ENCODE data around the gene MAD1L1. TPM values are rescaled to one million over a fixed set of nuclear protein-coding genes. Genes with fewer than 3 reads are reported as not detected.

MAD1L1 gene
- total RNA-seq, 1 donor from 2014 or later: 56.2 TPM

DNA sequence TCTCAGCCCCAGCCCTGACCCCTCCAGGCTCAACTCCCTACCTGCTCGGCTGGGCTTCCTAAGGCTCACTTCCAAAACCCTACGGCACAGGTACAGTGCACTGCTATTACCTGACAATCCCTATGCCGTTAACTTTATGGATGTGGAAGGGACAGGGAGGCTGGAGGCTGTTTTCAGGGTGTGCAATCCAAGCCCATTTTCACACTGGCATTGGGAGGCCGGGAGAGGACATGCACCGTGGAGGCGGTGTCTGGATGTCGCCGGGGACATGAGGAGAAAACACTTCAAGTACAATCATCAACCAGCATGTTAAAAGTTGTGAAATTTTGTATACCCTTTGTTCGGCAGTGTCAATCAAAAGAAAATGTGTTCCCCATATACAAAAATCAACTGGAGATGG lies 80.1 kb downstream of the MAD1L1 start:
- no peaks in the 10 kb centered on the region for H3K27me3 Mint-ChIP-seq (ENCODE audit: insufficient read depth)
- H3K36me3 Mint-ChIP-seq (ENCODE audit: low read depth): peaks cover 2% of the 10 kb centered on the region
- H3K4me3 Mint-ChIP-seq: no peak overlapping the region
- H3K9me3 Mint-ChIP-seq: no peaks in the 10 kb centered on the region
- intact Hi-C loops (cut with micrococcal nuclease): no loop called here
- no peaks in the 10 kb centered on the region for H3K4me1 Mint-ChIP-seq (ENCODE audit: low read depth)
- no peak for DNase-seq (ENCODE audit: low spot score)
- H3K27ac Mint-ChIP-seq: no peak overlapping the region

DNA sequence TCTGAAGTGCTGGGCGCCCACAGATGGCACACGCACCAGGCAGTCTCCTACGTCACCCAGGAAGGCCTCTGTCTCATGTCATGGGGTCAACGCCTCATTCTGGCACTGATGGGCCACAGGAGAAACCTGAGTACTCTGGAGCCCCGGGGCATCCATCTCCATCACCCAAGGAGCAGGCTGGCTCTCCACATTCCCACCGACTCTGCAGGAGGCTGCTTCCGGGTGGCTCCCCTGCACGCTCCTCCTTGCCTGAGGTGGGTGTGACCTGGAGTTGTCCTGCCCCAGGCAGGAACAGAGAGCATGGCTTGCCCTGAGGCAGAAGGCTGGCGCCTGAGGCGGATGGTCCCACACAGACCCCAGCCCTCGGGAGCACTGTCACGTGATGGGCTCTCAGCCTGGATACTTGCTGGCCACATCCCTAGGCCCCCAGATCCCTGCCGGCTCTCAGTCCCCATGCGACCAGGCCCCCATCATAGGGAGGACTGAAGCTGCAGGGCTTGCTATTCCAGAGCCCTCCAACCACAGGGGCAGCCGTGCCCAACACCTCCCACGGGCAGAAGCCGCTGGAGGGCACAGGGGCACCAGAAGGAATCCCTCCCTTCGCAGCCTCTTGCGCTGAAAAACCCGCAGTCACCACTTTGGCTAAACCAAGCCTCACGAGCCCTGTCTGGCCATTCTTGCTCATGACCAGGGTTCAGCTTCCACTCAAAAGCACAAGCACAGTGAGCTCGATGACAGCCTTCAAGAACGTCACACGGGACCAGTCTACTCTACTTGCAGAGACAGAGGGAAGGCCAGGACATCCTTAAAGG lies 80.7 kb downstream of the MAD1L1 start:
- intact Hi-C loops (cut with micrococcal nuclease): no loop called here
- Mint-ChIP-seq H3K27me3 (ENCODE audit: insufficient read depth) (no peaks in the 10 kb centered on the region), H3K4me3 (no peak overlapping the region), H3K36me3 (ENCODE audit: low read depth) (peaks cover 2% of the 10 kb centered on the region), H3K9me3 (no peaks in the 10 kb centered on the region), H3K27ac (no peak overlapping the region), H3K4me1 (ENCODE audit: low read depth) (no peaks in the 10 kb centered on the region)
- DNase-seq (ENCODE audit: low spot score): no peak

DNA sequence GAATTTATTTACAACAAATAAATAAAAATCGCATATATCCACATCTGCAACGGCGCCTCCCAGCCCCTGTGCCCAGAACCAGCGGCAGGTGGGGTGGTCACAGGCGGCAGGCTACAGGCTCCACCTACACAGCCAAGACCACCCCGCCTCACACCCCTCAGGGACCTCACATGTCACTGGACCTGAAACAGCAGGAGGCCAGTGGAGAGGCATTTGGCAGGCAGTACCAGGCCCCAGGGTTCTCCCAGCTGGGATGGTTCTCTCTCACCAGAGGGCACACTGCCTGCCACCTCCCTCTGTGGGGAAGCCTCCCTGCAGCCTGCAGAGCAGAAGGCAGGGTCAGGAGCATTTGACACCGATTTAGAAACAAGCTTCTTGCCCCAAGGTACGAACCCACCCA lies 81.5 kb downstream of the MAD1L1 start:
- H3K36me3 Mint-ChIP-seq (ENCODE audit: low read depth): peaks cover 2% of the 10 kb centered on the region
- intact Hi-C loops (cut with micrococcal nuclease): no loop called here
- no peak overlapping the region for H3K27ac Mint-ChIP-seq
- no peak for DNase-seq (ENCODE audit: low spot score)
- no peaks in the 10 kb centered on the region for H3K4me1 Mint-ChIP-seq (ENCODE audit: low read depth)
- H3K27me3 Mint-ChIP-seq (ENCODE audit: insufficient read depth): no peaks in the 10 kb centered on the region
- no peak overlapping the region for H3K4me3 Mint-ChIP-seq
- H3K9me3 Mint-ChIP-seq: no peaks in the 10 kb centered on the region

DNA sequence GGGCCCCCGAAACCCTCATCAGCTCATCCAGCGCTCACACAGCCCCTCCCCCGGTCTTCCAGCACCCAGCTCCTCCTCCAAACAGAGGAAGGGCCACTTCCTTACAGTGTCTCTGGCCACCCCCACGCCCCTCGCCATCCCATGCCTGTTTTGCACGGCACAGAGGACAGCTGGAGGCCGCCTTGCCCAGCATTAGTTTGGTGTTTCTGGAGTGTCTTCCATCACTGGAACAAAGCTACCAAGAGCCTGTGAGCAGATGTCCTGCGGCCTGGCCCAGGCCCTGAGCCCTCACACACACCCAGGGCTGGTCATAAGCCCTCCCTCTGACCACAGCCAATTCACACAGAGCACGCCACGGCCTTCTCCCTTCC lies 82.3 kb downstream of the MAD1L1 start:
- no peak overlapping the region for H3K27ac Mint-ChIP-seq
- intact Hi-C loops (cut with micrococcal nuclease): no loop called here

DNA sequence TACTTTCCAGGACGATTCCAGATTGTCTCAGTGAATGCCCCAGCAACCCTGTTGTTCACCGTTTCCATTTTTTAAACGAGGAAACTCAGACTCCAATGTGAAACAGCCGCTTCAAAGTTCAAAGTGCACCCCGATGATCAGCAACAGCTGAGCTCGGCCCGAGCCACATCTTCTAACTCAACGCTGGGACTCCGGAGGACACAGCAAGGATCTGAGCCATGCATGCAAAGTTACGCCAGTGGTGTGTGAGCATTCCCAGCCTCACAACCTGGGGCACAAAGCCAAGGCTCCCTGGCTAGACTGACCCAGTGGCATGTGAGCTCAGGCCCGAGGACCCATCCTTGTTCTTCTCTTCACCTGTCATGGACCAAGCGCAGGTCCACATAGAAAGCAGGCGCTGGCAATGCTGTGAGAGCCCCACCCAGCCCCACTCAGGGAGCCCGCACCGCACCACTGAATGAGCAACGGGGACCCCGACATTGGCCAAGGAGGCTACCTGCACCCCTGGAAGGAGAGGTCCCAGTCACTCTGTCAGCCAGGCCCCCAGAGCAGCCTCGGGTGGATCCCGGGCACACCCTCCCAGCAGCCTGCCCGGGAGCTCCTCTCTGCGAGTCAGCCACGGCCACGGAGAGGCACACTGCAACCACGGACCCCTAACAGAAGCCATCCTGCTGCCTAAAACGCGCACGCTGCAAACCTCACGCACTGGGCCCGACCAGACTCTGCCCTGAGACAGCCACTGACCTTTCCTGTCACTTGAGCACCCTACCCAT lies 82.9 kb downstream of the MAD1L1 start:
- peaks cover 2% of the 10 kb centered on the region for H3K36me3 Mint-ChIP-seq (ENCODE audit: low read depth)
- H3K27ac Mint-ChIP-seq: no peak overlapping the region
- DNase-seq (ENCODE audit: low spot score): no peak
- no peaks in the 10 kb centered on the region for H3K27me3 Mint-ChIP-seq (ENCODE audit: insufficient read depth)
- intact Hi-C loops (cut with micrococcal nuclease): no loop called here
- H3K4me3 Mint-ChIP-seq: no peak overlapping the region
- no peaks in the 10 kb centered on the region for H3K9me3 Mint-ChIP-seq
- H3K4me1 Mint-ChIP-seq (ENCODE audit: low read depth): no peaks in the 10 kb centered on the region

More for the DNA sequence above, 82.3 kb downstream of the MAD1L1 start:
- no peak for DNase-seq (ENCODE audit: low spot score)
- no peaks in the 10 kb centered on the region for H3K27me3 Mint-ChIP-seq (ENCODE audit: insufficient read depth)
- H3K4me3 Mint-ChIP-seq: no peak overlapping the region
- H3K4me1 Mint-ChIP-seq (ENCODE audit: low read depth): no peaks in the 10 kb centered on the region
- no peaks in the 10 kb centered on the region for H3K9me3 Mint-ChIP-seq
- peaks cover 2% of the 10 kb centered on the region for H3K36me3 Mint-ChIP-seq (ENCODE audit: low read depth)

DNA sequence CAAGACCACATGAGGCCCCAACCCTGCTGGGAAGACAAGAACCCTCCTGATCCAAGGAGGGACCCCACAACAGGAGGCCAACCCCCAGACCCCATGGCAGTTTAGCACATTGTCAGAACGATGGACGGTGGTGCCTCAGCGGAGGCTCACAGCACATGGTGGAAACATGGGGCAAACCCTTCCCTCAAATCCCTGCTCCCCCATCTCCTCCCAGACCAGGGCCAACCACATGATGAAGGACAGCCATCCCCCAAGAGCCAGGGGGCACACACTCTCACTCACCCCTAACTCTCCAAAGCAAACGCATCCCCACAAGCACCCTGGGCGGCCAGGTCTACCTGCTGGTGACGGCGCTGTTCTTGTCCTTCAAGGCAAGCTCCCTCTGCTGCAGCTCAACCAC lies 83.9 kb downstream of the MAD1L1 start:
- no peaks in the 10 kb centered on the region for H3K9me3 Mint-ChIP-seq

DNA sequence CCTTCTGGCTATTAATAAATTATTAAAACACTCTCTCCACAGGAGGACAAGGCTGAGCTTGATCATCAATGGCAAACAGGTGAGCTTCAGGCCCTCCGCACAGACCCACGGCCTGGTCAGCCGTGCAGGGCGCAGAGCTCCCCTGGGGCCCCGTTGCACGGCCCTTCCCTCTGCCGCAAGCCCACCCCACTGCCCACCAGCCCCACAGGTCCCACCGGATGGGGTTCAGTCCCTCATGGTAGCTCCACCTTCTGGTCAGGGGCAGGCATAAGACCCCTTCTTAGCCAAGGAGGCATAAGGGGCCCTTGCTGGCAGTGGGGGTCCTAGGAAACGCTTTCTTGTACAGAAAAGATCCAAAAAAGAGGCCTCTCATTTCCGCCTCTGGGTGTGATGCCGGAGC lies 84.6 kb downstream of the MAD1L1 start:
- no peaks in the 10 kb centered on the region for H3K9me3 Mint-ChIP-seq
- no peak for DNase-seq (ENCODE audit: low spot score)
- no peaks in the 10 kb centered on the region for H3K27me3 Mint-ChIP-seq (ENCODE audit: insufficient read depth)
- intact Hi-C loops (cut with micrococcal nuclease): no loop called here
- H3K36me3 Mint-ChIP-seq (ENCODE audit: low read depth): peaks cover 2% of the 10 kb centered on the region
- H3K4me1 Mint-ChIP-seq (ENCODE audit: low read depth): no peaks in the 10 kb centered on the region
- H3K4me3 Mint-ChIP-seq: no peak overlapping the region
- no peak overlapping the region for H3K27ac Mint-ChIP-seq

More for the DNA sequence above, 83.9 kb downstream of the MAD1L1 start:
- intact Hi-C loops (cut with micrococcal nuclease): no loop called here
- no peak overlapping the region for H3K4me3 Mint-ChIP-seq
- peaks cover 2% of the 10 kb centered on the region for H3K36me3 Mint-ChIP-seq (ENCODE audit: low read depth)
- no peak overlapping the region for H3K27ac Mint-ChIP-seq
- no peaks in the 10 kb centered on the region for H3K4me1 Mint-ChIP-seq (ENCODE audit: low read depth)
- DNase-seq (ENCODE audit: low spot score): no peak
- H3K27me3 Mint-ChIP-seq (ENCODE audit: insufficient read depth): no peaks in the 10 kb centered on the region

DNA sequence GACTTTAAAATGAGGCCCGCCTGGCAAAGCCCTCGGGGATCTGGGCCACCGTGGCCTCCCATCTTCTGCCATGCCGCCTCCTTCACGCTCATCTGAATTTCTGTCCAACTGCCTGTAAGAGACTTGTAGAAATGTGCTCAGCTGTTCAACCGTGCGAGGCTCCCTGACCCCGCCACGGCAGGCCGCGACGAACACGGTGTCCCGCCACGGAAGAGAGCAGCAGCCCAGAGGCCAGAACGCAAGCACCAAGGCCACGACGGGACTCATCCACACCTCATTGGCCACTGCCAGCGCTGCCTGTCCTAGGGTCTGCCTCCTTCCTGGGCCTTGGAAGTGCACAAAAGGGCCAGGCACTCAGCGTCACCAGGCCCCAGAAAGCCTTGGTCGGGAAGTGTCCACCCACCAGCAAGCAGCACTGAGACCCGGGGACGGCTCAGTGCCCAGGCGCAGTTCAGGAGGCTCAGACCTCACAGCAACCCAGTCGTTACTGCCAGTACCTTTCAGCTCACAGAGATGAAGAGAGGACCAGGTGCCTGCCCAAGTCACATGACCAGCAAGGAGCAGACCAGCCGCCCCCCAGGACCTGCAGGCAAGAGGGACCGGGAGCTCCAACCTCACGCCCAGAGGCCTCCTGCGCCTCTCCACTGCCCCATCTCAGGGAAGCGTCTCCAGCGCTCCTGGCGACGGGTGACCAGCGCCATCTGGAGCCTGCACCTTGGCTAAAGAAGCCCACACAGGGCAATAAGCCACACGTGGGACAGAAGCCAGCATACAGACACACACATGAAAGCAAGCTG lies 85.9 kb downstream of the MAD1L1 start:
- no peak overlapping the region for H3K27ac Mint-ChIP-seq
- H3K4me1 Mint-ChIP-seq (ENCODE audit: low read depth): no peaks in the 10 kb centered on the region
- no peaks in the 10 kb centered on the region for H3K27me3 Mint-ChIP-seq (ENCODE audit: insufficient read depth)
- no peak overlapping the region for H3K4me3 Mint-ChIP-seq
- no peak for DNase-seq (ENCODE audit: low spot score)
- no peaks in the 10 kb centered on the region for H3K9me3 Mint-ChIP-seq
- intact Hi-C loops (cut with micrococcal nuclease): no loop called here
- H3K36me3 Mint-ChIP-seq (ENCODE audit: low read depth): peaks cover 2% of the 10 kb centered on the region

DNA sequence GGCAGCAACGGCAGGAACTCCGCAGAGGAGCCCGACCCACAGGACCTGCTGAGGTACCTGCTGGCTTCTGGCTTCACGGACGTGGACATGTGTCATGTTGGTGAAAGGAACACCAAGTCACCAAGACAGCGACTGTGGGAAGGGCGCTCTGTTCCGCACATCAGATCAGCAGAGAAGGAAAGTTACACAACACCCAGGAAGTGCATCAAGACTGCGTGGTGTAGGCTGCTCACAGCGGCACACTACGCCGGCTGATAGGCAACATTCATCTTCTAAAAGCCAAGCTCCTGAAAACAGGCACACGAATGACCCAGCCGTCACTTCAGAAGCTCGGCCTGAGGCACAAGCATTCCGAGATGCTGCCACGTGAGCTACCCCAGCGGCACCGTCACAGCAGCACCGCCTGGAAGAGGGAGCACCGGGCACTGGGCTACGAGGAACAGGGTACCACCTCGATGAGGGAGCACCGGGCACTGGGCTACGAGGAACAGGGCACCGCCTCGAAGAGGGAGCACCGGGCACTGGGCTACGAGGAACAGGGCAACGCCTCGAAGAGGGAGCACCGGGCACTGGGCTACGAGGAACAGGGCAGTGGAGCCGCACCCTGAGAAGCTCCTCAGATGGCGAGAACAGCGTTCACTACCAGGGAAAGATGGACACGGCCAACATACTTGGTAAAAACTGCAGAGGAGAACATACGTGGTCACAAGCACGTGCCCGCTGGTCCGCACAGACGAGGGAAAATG lies 86.7 kb downstream of the MAD1L1 start:
- intact Hi-C loops (cut with micrococcal nuclease): no loop called here
- DNase-seq (ENCODE audit: low spot score): no peak
- H3K36me3 Mint-ChIP-seq (ENCODE audit: low read depth): peaks cover 2% of the 10 kb centered on the region
- H3K27me3 Mint-ChIP-seq (ENCODE audit: insufficient read depth): no peaks in the 10 kb centered on the region
- no peaks in the 10 kb centered on the region for H3K4me1 Mint-ChIP-seq (ENCODE audit: low read depth)
- no peak overlapping the region for H3K27ac Mint-ChIP-seq
- no peaks in the 10 kb centered on the region for H3K9me3 Mint-ChIP-seq
- no peak overlapping the region for H3K4me3 Mint-ChIP-seq

DNA sequence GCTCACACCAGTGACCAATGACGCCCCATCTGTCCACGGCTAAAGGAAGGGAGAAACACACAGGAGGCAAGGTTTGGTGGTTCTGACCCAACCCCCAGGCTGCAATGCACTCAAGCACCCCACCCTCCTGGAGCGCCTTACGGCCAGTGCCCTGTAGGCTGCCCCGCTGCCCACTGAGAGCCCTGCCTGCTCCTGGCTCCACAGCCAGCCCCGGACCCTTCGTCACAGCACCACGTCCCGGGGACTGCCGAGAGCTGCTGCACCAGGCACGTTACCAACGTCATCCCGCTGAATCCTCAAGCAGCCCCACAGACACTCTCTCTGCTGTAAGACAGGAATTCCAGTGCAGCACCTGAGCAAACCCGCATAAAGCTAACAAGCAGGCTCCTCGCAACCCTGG lies 87.8 kb downstream of the MAD1L1 start:
- intact Hi-C loops (cut with micrococcal nuclease): no loop called here
- DNase-seq (ENCODE audit: low spot score): no peak
- H3K27me3 Mint-ChIP-seq (ENCODE audit: insufficient read depth): no peaks in the 10 kb centered on the region
- no peaks in the 10 kb centered on the region for H3K36me3 Mint-ChIP-seq (ENCODE audit: low read depth)
- H3K9me3 Mint-ChIP-seq: no peaks in the 10 kb centered on the region
- H3K4me3 Mint-ChIP-seq: no peak overlapping the region
- no peak overlapping the region for H3K27ac Mint-ChIP-seq
- H3K4me1 Mint-ChIP-seq (ENCODE audit: low read depth): no peaks in the 10 kb centered on the region

DNA sequence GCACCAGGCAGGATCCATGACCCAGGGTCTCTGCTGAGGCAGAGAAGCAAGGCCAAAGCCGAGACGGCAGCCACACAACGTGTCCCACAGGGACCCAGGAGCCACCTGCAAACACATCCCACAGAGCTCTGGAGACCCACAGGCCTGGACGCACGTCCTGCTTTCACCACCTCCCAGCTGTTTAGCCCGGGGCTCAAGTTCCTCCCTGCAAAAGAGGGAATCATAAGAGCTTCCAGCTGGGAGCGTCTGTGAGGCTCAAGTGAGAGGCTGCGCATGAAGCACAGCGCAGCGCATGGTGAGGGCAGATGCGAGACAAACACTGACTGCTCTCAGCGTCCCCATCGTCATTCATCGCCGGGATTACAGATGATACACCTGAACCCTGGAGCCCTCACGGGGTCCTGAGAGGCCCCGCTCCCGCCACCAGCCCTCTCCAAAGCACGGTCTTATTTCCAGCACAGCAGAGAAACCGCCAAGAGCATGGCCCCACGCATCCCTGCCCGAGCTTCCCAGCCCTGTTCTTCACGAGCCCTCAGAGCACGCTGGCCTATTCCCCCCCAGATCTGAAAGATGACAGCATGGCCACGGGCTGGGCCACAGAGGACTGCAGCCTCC lies 88.7 kb downstream of the MAD1L1 start:
- Mint-ChIP-seq H3K9me3 (no peaks in the 10 kb centered on the region), H3K27ac (no peak overlapping the region), H3K27me3 (ENCODE audit: insufficient read depth) (no peaks in the 10 kb centered on the region), H3K4me3 (no peak overlapping the region), H3K36me3 (ENCODE audit: low read depth) (no peaks in the 10 kb centered on the region), H3K4me1 (ENCODE audit: low read depth) (no peaks in the 10 kb centered on the region)
- intact Hi-C loops (cut with micrococcal nuclease): no loop called here
- no peak for DNase-seq (ENCODE audit: low spot score)

DNA sequence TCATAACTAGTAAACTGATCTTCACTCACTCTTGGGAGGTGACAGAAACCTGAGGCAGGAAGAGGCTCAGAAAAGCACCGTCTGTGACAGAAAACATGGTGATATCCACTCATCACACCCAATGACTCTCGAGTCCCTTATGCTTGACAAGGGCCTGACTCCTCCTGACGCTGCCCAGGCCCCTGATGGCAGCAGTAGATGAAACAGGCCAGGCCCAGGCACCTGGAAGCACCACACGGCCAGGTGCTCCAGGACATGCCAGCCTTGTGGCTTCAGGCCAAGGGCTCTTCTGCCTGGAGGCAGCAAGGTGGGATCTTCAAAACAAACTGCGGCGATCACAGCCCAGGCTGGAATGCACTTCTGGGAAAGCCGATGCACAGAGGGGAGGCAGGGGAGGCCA lies 89.3 kb downstream of the MAD1L1 start:
- Mint-ChIP-seq H3K9me3 (no peaks in the 10 kb centered on the region), H3K4me3 (no peak overlapping the region), H3K27ac (no peak overlapping the region), H3K4me1 (ENCODE audit: low read depth) (no peaks in the 10 kb centered on the region), H3K36me3 (ENCODE audit: low read depth) (no peaks in the 10 kb centered on the region), H3K27me3 (ENCODE audit: insufficient read depth) (no peaks in the 10 kb centered on the region)
- DNase-seq (ENCODE audit: low spot score): no peak
- intact Hi-C loops (cut with micrococcal nuclease): no loop called here
